ENCODE data around the gene SIGLEC11. TPM values are rescaled to one million over a fixed set of nuclear protein-coding genes. Genes with fewer than 3 reads are reported as not detected.
"Not testable (repeated sequence)": the region's sequence is repeated elsewhere in the genome, so short reads cannot be mapped to it uniquely, and the experiment has no call there.

SIGLEC11 gene
- polyA plus RNA-seq, 4 donors = 0.45 to 37.2 (median 0.80) TPM

- no peak for DNase-seq
- Histone ChIP-seq H3K27ac (ENCODE audit: low read depth in 1 of 3, low read length in 2 of 3) (peak overlapping the region in 2 of 3 donors; percentile 0 to 30), H3K9me3 (ENCODE audit: control insufficient read depth in 2 of 2, insufficient read depth in 1 of 2, low read depth in 1 of 2, low read length in 1 of 2) (no peaks in the 10 kb centered on the region), H3K4me3 (ENCODE audit: low read depth in 1 of 3, low read length in 3 of 3) (no peak overlapping the region), H3K27me3 (ENCODE audit: control insufficient read depth in 3 of 3, insufficient read depth in 3 of 3, low read length in 3 of 3) (no peaks in the 10 kb centered on the region), H3K36me3 (ENCODE audit: control insufficient read depth in 3 of 3, insufficient read depth in 2 of 3, low read depth in 1 of 3, low read length in 3 of 3) (peaks cover 0 to 40% (median 3%) of the 10 kb centered on the region in 3 donors), H3K4me1 (ENCODE audit: control insufficient read depth in 3 of 3, insufficient read depth in 2 of 3, low read depth in 1 of 3, low read length in 2 of 3) (peaks cover 0 to 15% (median 8%) of the 10 kb centered on the region in 3 donors)
- FAIRE-seq = no peak
- WGBS, 3 donors = 66 to 84% (median 77%) methylated on average over 13 to 15 of the region's 15 CpGs
Measured at GRCh38 chr19:49930483-49931011, 30.4 kb downstream of the SIGLEC11 start.

DNA sequence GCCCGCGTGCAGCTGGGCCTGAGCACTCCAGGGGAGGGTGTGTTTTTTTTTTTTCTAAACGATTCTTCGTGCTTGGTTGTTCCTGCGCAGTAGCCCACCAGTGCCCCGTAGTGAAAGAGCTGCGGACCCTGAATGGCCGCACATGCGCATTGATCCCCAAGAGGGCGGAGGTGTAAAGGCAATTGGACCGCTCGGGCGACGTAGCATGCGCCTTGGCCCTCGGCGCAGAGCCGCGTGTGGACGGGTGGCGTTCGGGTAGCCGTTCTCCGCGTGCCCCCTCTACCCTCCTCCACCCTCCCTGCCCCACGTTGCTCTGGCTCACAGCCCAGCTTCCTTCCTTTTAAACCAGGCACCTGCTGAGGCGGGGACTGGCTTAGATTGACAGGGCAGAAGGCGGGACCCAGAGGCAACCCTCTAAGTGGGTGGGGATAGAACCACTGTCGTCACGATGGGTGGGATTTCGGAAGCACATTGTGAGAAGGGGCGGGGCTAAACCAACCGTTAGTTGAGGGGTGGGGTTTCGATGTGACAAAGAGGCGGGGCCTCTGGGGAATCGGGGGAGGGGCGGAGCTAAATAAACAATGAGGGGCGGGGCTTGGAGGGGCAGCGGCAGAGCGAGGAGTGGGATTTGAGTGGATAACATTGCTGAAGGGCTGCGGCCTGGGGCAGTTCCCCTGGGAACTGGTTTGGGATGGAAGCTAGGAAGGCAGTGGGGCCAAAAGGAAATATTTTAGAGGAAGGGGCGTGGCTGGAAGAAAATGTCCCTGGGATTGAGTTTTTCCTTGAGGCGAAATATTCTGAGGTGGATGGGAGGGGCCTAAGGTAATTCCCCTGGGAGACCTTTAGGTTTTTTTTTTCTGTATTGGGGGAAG lies 31.1 kb downstream of the SIGLEC11 start:
- DNase-seq = peak; percentile 91 to 96
- WGBS, 3 donors = 4 to 7% (median 6%) methylated on average over 39 to 43 of the region's 43 CpGs
- Histone ChIP-seq H3K36me3 (ENCODE audit: control insufficient read depth in 3 of 3, insufficient read depth in 2 of 3, low read depth in 1 of 3, low read length in 3 of 3) (peaks cover 1 to 45% (median 8%) of the 10 kb centered on the region in 3 donors), H3K4me1 (ENCODE audit: control insufficient read depth in 3 of 3, insufficient read depth in 2 of 3, low read depth in 1 of 3, low read length in 2 of 3) (peaks cover 0 to 15% (median 8%) of the 10 kb centered on the region in 3 donors), H3K27ac (ENCODE audit: low read depth in 1 of 3, low read length in 2 of 3) (peak overlapping the region; percentile 87 to 95 (median 88)), H3K9me3 (ENCODE audit: control insufficient read depth in 2 of 2, insufficient read depth in 1 of 2, low read depth in 1 of 2, low read length in 1 of 2) (no peaks in the 10 kb centered on the region), H3K4me3 (ENCODE audit: low read depth in 1 of 3, low read length in 3 of 3) (peak overlapping the region; percentile 77 to 96 (median 94)), H3K27me3 (ENCODE audit: control insufficient read depth in 3 of 3, insufficient read depth in 3 of 3, low read length in 3 of 3) (no peaks in the 10 kb centered on the region)
- FAIRE-seq = no peak

GRCh38 chr19:49929121-49929610 lies 31.8 kb downstream of the SIGLEC11 start, which contains the start of the genes ATF5 and NUP62:
ATF5 (plus strand) TSS chr19:49929205; CDS start chr19:49930851, 1,646 bp downstream.
NUP62 (minus strand) TSS chr19:49929504; CDS start chr19:49909807, 19,697 bp downstream.
- peak within 1 kb of the TSS; percentile 77 to 96 (median 94) for H3K4me3 ChIP-seq (ENCODE audit: low read depth in 1 of 3, low read length in 3 of 3)
- DNase-seq (peak; percentile 89 to 95), FAIRE-seq (no peak)
- H3K27ac ChIP-seq (ENCODE audit: low read depth in 1 of 3, low read length in 2 of 3) = peak within 1 kb of the TSS; percentile 87 to 95 (median 88)
- peaks cover 0 to 15% (median 8%) of the 10 kb centered on the region in 3 donors for H3K4me1 ChIP-seq (ENCODE audit: control insufficient read depth in 3 of 3, insufficient read depth in 2 of 3, low read depth in 1 of 3, low read length in 2 of 3)
- WGBS, 3 donors = 0 to 1% (median 0%) methylated on average over 32 to 48 of the region's 48 CpGs
- no peaks in the 10 kb centered on the region for H3K27me3 ChIP-seq (ENCODE audit: control insufficient read depth in 3 of 3, insufficient read depth in 3 of 3, low read length in 3 of 3)
- H3K36me3 ChIP-seq (ENCODE audit: control insufficient read depth in 3 of 3, insufficient read depth in 2 of 3, low read depth in 1 of 3, low read length in 3 of 3) = peaks cover 1 to 52% (median 8%) of the 10 kb centered on the region in 3 donors
- H3K9me3 ChIP-seq (ENCODE audit: control insufficient read depth in 2 of 2, insufficient read depth in 1 of 2, low read depth in 1 of 2, low read length in 1 of 2) = no peaks in the 10 kb centered on the region

DNA sequence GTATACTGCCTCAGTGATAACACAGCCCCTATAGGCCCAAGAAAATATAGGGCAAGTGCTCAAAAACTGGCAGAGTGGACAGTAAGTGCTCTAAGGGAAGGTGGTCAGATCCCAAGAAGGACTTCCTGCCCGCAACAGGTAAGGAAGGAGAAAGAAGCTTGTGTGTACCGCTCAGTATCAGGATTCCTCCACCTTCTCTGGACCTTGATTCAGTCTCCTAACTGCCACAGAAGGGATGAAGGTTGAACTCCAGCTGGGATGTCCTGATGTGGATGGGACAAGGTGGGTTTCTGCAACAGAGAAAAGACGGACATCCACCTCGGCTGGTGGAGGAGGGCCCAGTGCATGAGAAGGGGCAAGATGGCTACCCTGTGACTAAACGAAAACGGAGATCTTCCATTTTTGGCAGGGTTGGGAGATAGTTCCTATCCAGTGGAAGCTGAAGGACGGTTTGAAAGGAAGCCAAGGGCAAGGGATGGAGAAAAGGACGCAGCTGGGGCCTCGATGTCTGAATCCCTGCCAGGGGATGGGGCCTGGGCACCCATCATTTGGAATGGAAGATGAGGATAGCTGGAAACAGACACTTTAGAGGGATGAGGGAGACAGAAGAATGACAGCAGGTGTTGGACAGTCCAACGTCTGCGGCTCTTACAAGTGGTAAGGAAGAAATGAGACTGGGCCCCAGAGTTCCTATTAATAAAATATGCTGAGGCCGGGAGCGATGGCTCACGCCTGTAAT lies 33.3 kb downstream of the SIGLEC11 start:
- Histone ChIP-seq H3K9me3 (ENCODE audit: control insufficient read depth in 2 of 2, insufficient read depth in 1 of 2, low read depth in 1 of 2, low read length in 1 of 2) (no peaks in the 10 kb centered on the region), H3K27ac (ENCODE audit: low read depth in 1 of 3, low read length in 2 of 3) (no peak overlapping the region), H3K4me3 (ENCODE audit: low read depth in 1 of 3, low read length in 3 of 3) (peak overlapping the region in 1 of 3 donors; percentile 0), H3K27me3 (ENCODE audit: control insufficient read depth in 3 of 3, insufficient read depth in 3 of 3, low read length in 3 of 3) (no peaks in the 10 kb centered on the region), H3K36me3 (ENCODE audit: control insufficient read depth in 3 of 3, insufficient read depth in 2 of 3, low read depth in 1 of 3, low read length in 3 of 3) (peaks cover 1 to 58% (median 7%) of the 10 kb centered on the region in 3 donors), H3K4me1 (ENCODE audit: control insufficient read depth in 3 of 3, insufficient read depth in 2 of 3, low read depth in 1 of 3, low read length in 2 of 3) (peaks cover 0 to 15% (median 8%) of the 10 kb centered on the region in 3 donors)
- 78 to 83% (median 83%) methylated on average over 14 of the region's 14 CpGs for WGBS, 3 donors
- FAIRE-seq (no peak), DNase-seq (no peak)

- no peaks in the 10 kb centered on the region for H3K27me3 ChIP-seq (ENCODE audit: control insufficient read depth in 3 of 3, insufficient read depth in 3 of 3, low read length in 3 of 3)
- peaks cover 0 to 15% (median 8%) of the 10 kb centered on the region in 3 donors for H3K4me1 ChIP-seq (ENCODE audit: control insufficient read depth in 3 of 3, insufficient read depth in 2 of 3, low read depth in 1 of 3, low read length in 2 of 3)
- no peaks in the 10 kb centered on the region for H3K9me3 ChIP-seq (ENCODE audit: control insufficient read depth in 2 of 2, insufficient read depth in 1 of 2, low read depth in 1 of 2, low read length in 1 of 2)
- DNase-seq (no peak), FAIRE-seq (no peak)
- WGBS, 3 donors = 88 to 91% (median 90%) methylated on average over 9 to 10 of the region's 10 CpGs
- H3K36me3 ChIP-seq (ENCODE audit: control insufficient read depth in 3 of 3, insufficient read depth in 2 of 3, low read depth in 1 of 3, low read length in 3 of 3) = peaks cover 1 to 68% (median 5%) of the 10 kb centered on the region in 3 donors
- H3K4me3 ChIP-seq (ENCODE audit: low read depth in 1 of 3, low read length in 3 of 3) = no peak overlapping the region
- no peak overlapping the region for H3K27ac ChIP-seq (ENCODE audit: low read depth in 1 of 3, low read length in 2 of 3)
Measured at GRCh38 chr19:49926515-49926914, 34.5 kb downstream of the SIGLEC11 start.

DNA sequence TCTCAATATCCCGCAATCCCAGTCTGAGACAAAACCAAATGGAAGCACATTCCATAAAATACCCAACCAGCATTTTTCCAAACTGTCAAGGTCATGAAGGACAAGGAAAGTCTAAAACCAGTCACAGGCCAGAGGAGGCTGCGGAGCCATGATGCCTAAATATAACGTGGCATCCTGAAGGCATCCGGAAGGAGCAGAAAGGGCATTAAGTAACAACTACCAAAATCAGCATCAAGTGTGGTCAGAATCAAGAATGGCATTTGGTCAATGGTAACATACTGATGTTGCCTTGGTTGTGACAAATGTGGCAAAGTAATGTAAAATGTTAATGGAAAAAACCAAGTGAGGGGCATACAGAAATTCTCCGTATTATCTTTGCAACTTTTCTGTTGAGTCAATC lies 35.5 kb downstream of the SIGLEC11 start:
- no peaks in the 10 kb centered on the region for H3K27me3 ChIP-seq (ENCODE audit: control insufficient read depth in 3 of 3, insufficient read depth in 3 of 3, low read length in 3 of 3)
- FAIRE-seq (no peak), DNase-seq (no peak)
- H3K9me3 ChIP-seq (ENCODE audit: control insufficient read depth in 2 of 2, insufficient read depth in 1 of 2, low read depth in 1 of 2, low read length in 1 of 2) = no peaks in the 10 kb centered on the region
- peaks cover 1 to 68% (median 5%) of the 10 kb centered on the region in 3 donors for H3K36me3 ChIP-seq (ENCODE audit: control insufficient read depth in 3 of 3, insufficient read depth in 2 of 3, low read depth in 1 of 3, low read length in 3 of 3)
- WGBS, 3 donors = 93 to 98% (median 94%) methylated on average over 5 of the region's 5 CpGs
- no peak overlapping the region for H3K4me3 ChIP-seq (ENCODE audit: low read depth in 1 of 3, low read length in 3 of 3)
- H3K27ac ChIP-seq (ENCODE audit: low read depth in 1 of 3, low read length in 2 of 3) = no peak overlapping the region
- peaks cover 0 to 15% (median 8%) of the 10 kb centered on the region in 3 donors for H3K4me1 ChIP-seq (ENCODE audit: control insufficient read depth in 3 of 3, insufficient read depth in 2 of 3, low read depth in 1 of 3, low read length in 2 of 3)

GRCh38 chr19:49924881-49925210 lies 36.1 kb downstream of the SIGLEC11 start:
- not testable (repeated sequence) for FAIRE-seq; H3K27me3 ChIP-seq (ENCODE audit: control insufficient read depth in 3 of 3, insufficient read depth in 3 of 3, low read length in 3 of 3); DNase-seq; H3K27ac ChIP-seq (ENCODE audit: low read depth in 1 of 3, low read length in 2 of 3); H3K9me3 ChIP-seq (ENCODE audit: control insufficient read depth in 2 of 2, insufficient read depth in 1 of 2, low read depth in 1 of 2, low read length in 1 of 2); H3K4me3 ChIP-seq (ENCODE audit: low read depth in 1 of 3, low read length in 3 of 3)
- Histone ChIP-seq H3K36me3 (ENCODE audit: control insufficient read depth in 3 of 3, insufficient read depth in 2 of 3, low read depth in 1 of 3, low read length in 3 of 3) (peaks cover 1 to 71% (median 5%) of the 10 kb centered on the region in 3 donors), H3K4me1 (ENCODE audit: control insufficient read depth in 3 of 3, insufficient read depth in 2 of 3, low read depth in 1 of 3, low read length in 2 of 3) (peaks cover 0 to 11% (median 8%) of the 10 kb centered on the region in 3 donors)
- 92 to 94% (median 94%) methylated on average over 13 of the region's 13 CpGs for WGBS, 3 donors
